ENCODE results near the gene TMEM209.

DNA sequence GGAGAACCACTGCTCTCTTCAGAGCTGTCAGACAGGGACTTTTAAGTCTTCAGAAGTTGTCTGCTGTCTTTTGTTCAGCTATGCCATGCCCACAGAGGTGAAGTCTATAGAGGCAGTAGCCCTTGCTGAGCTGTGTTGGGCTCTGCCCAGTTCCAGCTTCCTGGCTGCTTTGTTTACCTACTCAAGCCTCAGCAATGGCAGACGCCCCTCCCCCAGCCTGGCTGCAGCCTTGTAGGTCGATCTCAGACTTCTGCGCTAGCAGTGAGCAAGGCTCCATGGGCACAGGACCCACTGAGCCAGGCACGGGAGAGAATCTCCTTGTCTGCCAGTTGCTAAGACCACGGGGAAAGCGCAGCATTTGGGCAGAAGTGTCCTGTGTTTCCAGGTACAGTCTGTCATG, 49.3 kb upstream of the TMEM209 start:
- TF ChIP-seq POLR2A (IDR thresholded peaks at IDR 0.05) (no peak), EP300 (IDR thresholded peaks at IDR 0.05) (no peak)
- TF ChIP-seq, protein P1, sequence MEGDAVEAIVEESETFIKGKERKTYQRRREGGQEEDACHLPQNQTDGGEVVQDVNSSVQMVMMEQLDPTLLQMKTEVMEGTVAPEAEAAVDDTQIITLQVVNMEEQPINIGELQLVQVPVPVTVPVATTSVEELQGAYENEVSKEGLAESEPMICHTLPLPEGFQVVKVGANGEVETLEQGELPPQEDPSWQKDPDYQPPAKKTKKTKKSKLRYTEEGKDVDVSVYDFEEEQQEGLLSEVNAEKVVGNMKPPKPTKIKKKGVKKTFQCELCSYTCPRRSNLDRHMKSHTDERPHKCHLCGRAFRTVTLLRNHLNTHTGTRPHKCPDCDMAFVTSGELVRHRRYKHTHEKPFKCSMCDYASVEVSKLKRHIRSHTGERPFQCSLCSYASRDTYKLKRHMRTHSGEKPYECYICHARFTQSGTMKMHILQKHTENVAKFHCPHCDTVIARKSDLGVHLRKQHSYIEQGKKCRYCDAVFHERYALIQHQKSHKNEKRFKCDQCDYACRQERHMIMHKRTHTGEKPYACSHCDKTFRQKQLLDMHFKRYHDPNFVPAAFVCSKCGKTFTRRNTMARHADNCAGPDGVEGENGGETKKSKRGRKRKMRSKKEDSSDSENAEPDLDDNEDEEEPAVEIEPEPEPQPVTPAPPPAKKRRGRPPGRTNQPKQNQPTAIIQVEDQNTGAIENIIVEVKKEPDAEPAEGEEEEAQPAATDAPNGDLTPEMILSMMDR (IDR thresholded peaks at IDR 0.05), result no peak
